Right ventricle myocardium superior (tissue), 1 donor: Measurements from ENCODE around the gene WDR75. TPM values are rescaled to one million over a fixed set of nuclear protein-coding genes. Genes with fewer than 3 reads are reported as not detected.
A peak's percentile ranks its signal among the peaks of the same experiment; 100 is the strongest.

Experiments used
- ATAC-seq: fragments of 200-7000 bp; cut with Tn5 transposase; one replicate; pipeline ENCODE4 v1.9.1; 2020; ENCODE audit warnings: mild to moderate bottlenecking; ENCODE audit not compliant: poor library complexity
- DNase-seq: peaks from one replicate; pipeline ENCODE4 v3.0.0-alpha.2; 2020
- intact Hi-C: fragments of 100-400 bp; cut with DNase I; formaldehyde crosslinking; loops from one replicate; pipeline ENCODE4 v1.11.2; 2022
- total RNA-seq: library from RNA; stranded (reverse); fragmentation: NEBNext Ultra II Directional; extraction: Animal tissue kit (Norgen Biotek cat#: 25700); gene quantifications from one replicate; pipeline ENCODE4 v1.2.1, GENCODE V29; 2021
- donor health status: DM: no; HTN: yes; CAD: no; lungs with severe emphysema.

The WDR75 gene
- total RNA-seq, 1 donor from 2014 or later, result 15.0 TPM

DNA sequence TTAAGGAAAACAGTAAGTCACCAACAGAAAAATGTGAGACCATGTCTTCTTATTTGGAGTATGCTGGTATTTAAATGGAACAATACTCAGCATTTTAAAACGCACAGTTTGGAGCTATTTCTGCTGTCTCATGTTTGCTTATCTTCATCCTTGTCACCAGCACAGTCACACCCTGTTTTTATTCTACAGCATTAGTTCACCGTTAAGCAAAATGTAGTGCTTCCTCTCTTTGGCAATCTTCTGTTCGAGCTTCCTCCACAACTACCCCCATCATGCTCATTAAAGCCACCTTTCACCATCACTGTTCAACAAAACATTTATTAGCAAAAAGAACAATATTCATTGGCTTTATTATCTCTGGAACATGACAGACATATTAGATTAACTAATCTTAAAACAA lies 75.3 kb downstream of the WDR75 start:
- ATAC-seq (peak; percentile 21), DNase-seq (no peak)
- intact Hi-C loops, result no loop called here

DNA sequence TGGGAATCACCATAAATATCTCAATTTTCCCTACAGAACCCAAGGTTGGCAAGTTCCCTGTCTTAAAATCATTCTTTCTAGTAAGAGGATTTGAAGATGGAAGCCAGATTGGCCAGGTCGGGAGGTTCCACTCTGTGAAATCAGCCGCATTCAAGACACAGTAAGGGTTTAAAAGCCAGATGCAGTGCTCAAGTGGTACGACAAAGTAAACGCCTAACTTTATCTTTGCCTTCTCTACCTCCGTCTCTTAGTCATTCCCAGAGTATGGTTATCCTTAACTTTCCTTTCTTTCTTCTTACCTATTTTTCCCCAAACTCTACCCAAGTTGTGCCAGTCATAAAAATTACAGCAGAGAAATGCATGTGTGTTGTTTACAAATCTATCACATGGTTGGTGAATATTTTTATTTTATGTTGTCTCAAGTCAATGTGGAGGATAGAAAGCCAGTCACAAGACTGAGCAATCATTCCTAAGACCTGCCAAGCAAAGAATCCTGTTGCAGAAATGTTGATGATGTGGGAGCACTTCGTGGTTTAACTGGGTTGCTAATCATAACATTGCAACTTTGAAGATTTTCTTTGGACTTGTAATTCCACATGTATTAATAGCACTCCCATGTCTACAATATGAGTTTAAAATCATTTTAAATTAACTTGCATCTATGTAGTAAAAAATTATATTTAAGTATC lies 76.7 kb downstream of the WDR75 start:
- intact Hi-C loops, result no loop called here
- ATAC-seq, result no peak
- no peak for DNase-seq

DNA sequence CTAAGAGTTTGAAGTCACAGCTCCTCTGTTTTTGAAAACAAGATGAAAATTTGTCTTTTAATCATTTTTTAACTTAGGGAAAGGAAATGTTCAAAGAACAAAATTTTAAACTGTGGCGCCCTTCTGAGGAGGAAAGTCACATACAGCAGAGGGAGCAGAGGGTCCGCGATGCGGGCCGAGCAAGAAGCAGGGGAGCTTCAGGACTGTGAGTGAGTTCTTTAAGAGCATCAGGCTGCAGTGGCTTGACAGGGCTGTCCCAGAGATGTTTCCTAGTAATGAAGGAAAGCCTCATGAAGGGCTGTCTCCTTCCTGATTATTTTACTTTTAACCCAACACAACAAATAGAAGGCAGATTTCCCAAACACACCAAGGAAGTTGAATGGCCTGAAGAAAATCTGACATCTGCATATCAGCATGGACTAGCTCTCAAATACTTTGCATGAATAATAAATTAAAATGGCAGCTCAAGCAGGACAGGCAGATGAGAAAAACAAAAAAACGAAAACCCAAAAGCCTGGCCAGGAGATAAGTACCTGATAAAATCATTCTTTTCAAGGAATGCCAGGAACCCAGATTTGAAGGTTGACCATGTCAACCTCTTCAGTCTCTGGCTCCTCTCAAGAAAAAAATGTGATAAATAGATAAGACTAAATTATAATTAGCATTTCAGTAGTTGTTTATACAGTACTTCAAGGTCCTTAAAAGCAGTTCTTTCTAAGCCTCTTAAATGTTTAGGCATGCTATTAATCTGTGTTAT lies 78.5 kb downstream of the WDR75 start:
- intact Hi-C loops, result no loop called here
- DNase-seq (no peak), ATAC-seq (no peak)

DNA sequence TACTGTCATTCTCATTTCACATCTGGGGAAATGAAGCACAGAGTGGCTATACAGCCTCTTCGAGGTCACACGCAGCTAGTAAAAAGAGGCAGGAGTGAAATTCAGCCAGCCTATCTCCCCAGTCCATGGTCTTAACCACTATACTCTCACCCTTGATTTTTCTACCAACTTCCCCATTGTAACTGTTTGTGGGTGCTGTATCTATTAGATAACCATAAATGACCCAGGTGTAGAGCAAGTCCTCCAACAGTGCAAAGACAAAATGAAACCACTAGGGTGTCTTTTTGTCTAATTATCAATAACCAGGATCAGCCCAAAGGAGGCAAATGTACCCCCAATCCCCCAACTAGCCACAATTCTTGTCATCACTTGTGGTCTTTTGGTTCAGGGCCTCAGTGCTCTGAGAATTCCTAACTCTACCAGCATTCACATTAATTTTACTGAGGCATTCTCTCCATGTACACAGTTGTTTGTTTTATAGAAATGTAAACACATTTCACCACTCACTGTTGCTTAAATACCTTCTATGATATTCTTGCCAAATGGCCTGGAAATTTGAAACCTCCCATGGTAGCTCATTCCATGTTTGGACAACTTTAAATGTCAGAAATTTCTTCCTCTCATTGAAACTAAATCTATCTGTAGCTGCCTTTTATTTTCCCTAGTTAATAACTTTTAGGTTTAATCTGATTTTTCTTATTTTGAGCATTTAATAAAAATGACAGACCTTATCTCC lies 80.6 kb downstream of the WDR75 start:
- ATAC-seq (no peak), DNase-seq (no peak)
- intact Hi-C loops, result no loop called here

DNA sequence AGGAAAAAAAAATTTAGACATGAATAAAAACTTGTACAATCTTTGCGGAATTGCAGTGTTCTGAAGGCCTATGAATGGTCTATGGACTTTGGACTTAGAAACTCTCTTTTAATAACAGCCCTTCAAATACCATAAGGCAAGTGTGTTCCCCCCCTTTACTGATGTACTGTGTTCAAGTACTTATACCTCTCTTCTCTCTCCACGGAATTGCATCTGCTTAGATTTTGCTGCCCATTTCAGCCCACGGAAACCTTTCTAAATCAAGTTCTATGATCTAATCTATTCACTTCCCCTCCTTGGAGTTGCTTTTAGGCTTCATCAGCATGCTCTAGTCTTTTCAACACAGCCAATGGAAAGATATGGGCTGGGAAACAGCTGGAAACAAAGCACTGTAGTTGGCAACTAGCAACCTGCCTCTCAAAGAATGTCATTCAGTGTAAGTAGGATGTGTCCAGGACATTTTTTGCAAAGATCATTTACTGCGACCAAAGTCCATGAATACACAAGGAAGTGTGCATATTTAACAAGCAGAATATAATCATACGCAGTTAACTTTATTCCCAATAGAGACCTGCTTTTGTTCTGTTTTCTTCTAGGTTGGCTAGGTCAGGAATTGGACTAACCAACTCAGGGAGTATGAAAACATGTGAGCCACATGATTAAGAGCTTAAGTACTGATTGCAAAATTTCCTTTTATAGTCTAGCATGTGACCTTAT lies 81.3 kb downstream of the WDR75 start:
- ATAC-seq (peak; percentile 74), DNase-seq (no peak)
- intact Hi-C loops, result no loop called here

DNA sequence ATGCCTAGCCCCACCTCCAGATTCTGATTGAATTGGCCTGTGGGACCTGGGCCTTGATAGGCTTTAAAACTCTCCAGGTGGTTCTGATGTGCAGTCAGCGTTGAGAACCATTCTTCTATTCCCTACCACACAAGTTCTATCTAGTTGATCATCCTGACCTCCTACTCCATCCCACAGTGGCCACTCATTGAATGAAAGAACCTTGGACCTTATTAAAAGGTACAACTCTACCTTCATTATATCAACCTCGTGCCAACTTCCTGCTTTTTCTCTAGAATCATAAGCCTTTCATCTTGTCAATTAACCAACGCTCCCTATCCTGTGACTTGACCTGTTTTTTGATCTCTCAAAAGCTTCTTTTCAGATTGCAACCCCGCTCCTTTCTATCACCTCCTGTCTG lies 83.5 kb downstream of the WDR75 start:
- intact Hi-C loops, result no loop called here
- no peak for ATAC-seq

More for the DNA sequence above, 83.5 kb downstream of the WDR75 start:
- DNase-seq, result no peak

Other genes starting within 250 kb of the WDR75 start
- 48.2 TPM for gene SLC40A1, start 139.3 kb downstream of the WDR75 start, total RNA-seq
- 37.9 TPM for gene ASNSD1, start 220.0 kb downstream of the WDR75 start, total RNA-seq
- gene ANKAR, start 233.2 kb downstream of the WDR75 start, total RNA-seq, result 8.1 TPM